Measurements from ENCODE around the gene ALOXE3. TPM values are rescaled to one million over a fixed set of nuclear protein-coding genes. Genes with fewer than 3 reads are reported as not detected.

The ALOXE3 gene
- total RNA-seq, 4 donors from 2014 or later: not detected

DNA sequence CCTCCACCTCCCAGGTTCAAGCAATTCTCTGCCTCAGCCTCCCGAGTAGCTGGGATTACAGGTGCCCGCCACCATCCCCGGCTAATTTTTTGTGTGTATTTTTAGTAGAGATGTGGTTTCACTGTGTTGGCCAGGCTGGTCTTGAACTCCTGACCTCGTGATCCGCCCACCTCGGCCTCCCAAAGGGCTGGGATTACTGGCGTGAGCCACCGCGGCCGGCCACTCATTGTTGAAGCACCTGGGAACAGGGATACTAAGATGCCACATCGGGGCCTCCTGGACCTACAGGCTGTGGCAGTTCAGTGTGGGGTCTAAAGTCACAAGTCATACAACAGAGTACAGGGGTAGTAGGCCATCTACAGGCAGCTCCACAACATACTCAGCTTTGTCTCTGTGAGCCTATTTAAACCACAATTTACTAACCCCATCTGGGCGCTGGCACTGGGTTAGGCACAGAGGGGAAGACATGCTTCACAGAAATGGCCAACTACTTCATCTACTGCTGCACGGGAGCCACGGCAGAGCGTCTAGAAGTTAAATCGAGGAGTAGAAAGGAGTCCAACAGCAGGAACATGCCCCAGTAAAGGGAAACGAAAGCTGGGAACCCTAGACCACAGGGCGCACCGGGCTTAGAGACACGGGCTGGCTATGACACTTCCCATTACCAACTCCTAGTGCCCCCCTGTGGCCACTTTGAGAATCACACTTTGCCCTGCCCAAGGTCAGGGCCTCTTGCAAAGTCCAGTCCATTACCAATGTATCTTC, 40.1 kb upstream of the ALOXE3 start:
- TF ChIP-seq, protein P1, sequence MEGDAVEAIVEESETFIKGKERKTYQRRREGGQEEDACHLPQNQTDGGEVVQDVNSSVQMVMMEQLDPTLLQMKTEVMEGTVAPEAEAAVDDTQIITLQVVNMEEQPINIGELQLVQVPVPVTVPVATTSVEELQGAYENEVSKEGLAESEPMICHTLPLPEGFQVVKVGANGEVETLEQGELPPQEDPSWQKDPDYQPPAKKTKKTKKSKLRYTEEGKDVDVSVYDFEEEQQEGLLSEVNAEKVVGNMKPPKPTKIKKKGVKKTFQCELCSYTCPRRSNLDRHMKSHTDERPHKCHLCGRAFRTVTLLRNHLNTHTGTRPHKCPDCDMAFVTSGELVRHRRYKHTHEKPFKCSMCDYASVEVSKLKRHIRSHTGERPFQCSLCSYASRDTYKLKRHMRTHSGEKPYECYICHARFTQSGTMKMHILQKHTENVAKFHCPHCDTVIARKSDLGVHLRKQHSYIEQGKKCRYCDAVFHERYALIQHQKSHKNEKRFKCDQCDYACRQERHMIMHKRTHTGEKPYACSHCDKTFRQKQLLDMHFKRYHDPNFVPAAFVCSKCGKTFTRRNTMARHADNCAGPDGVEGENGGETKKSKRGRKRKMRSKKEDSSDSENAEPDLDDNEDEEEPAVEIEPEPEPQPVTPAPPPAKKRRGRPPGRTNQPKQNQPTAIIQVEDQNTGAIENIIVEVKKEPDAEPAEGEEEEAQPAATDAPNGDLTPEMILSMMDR (IDR thresholded peaks at IDR 0.05; ENCODE audit: low read depth): no peak

DNA sequence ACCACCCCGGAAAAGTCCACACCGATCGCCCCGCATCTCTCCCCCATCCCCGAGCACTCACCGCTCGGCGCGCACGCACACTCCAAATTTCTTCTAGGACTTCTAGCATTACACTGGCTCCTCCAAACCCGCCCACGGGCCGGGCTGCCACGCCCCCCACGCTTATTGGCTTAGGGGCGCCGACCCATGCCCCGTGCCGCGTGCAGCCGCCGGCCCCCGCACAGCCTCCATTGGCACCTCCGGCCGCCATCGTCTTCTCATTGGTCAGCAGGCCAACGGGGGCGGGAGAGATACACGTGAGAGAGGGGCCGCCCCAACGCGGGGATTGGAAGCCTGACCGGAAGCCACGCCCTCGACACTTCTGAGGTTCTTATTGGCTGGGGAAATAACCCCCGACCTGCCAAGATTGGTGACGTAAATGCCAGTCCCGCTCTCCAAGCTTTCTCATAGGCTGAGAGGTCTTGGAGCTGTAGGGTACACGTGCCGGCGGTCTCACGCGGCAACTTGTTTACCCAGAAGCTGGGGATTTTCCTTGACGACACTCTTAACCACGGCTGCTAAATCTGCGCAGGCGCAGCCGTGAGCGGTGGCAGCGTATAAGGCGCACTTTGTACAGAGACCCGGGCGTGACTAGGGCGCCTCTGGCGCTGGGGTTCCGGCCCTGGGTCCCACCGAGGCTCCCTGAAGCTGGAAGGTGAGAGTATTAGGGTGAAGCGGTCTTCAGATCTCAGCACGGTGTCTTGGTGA, 38.1 kb upstream of the ALOXE3 start:
- TF ChIP-seq, protein P1 (IDR thresholded peaks at IDR 0.05; ENCODE audit: low read depth): no peak

DNA sequence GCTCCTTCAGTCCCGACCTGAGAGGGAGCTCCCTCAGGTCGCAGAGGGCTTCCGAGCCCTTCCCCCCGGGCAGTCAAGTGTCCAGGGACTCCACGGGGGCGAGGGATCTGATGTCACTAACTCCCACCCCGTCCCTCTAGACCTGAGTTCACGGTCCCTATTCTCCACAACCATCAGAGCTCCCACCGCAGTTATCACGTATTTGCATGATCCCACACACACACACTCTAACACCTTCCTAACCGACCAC, 37.6 kb upstream of the ALOXE3 start:
- TF ChIP-seq, protein P1 (IDR thresholded peaks at IDR 0.05; ENCODE audit: low read depth): no peak

DNA sequence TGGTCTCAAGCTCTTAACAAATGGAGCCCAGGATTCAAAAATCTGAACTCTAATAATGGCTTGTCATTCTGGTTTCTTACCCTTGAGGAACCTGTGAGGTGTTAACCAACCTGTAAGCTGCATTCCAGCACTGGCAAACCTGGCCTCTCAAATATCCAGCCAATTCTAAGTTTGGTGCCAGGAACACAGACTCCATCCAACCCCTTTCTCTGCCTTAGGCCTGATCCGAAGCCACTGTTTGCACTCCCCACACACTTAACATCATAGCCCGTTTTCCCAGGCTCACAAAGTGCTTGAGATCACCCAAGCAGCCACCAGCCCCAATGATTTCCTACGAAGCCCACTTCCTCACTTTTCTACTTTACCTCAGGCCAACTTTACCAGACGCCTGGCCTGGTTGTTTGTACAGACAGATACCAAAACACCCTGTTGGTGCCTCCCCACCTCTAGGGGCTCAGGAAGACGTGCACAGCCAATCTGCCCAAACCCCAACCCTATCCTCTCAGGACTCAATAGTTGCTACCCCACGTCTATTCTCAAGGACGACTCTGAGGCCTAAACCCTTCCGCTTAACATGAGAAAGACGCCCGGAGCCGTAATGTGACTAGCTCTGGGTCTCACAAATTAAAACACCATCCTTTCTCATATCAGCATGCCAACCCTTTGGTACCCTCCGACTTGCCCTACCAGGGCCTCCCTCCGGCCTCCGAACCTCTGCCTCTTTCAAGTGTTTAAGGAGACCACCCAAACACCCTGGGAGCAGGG, 37.1 kb upstream of the ALOXE3 start:
- TF ChIP-seq, protein P1 (IDR thresholded peaks at IDR 0.05; ENCODE audit: low read depth): no peak

DNA sequence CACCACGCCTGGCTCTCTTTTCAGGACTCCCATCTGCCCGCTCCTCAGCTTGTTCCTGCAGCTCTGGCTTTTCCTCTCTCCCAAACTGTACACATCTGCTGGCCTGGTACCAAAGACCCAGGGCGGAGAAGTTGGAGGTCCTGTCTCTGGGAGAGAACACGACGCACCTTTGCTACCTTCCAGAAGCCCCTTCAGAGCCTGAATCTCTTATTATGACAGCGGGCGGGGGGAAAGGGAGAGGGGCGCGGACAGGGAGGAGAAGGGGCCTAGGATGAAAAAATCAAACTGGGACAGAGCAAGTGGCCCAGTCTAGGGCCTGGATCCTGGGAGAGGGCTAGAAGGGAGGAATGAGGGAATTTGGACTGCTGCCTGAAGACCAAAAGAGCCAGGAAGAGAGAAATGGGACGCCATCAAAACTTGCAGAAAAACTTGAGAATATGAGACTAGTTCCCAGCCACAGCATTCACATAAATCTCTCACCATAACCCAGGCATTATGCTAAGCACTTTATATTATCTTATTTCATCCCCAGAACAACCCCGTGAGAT, 36.4 kb upstream of the ALOXE3 start:
- TF ChIP-seq, protein P1 (IDR thresholded peaks at IDR 0.05; ENCODE audit: low read depth): no peak

DNA sequence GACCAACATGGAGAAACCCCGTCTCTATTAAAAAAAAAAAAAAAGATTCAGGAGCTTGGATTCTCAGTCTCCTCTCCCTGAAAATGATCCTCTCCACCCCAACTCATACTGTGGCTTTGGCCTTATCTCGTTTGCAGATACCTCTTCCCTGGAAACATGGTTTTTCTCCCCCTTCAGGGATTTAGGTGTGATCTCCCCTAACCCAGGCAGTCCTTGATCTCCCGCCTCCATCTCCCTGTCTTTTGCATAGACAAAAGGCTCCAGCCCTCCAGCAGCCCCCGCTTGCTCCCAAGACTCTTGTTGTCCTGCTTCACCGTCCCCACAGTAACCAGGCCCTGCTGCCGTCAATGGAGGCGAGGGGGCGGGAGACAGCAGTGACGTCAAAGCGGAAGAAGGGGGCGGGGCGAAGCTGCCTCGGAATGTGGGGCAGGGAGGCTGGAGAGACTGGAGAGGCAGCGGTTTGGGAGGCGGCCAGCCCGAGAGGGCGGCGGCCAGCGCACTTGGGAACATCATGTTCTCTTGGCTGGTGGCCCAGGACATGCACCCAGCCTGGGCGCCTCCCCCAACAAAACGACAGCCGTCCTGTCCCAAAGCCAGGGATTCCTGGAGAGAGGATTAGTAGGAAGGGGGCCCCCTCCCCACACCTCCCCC, 35.8 kb upstream of the ALOXE3 start:
- TF ChIP-seq, protein P1 (IDR thresholded peaks at IDR 0.05; ENCODE audit: low read depth): no peak
